ENCODE measurements around the gene LCOR. TPM values are rescaled to one million over a fixed set of nuclear protein-coding genes. Genes with fewer than 3 reads are reported as not detected.

Gene LCOR
- total and polyA plus RNA-seq, 12 donors, result 1.6 to 28.8 (median 23.7) TPM

DNA sequence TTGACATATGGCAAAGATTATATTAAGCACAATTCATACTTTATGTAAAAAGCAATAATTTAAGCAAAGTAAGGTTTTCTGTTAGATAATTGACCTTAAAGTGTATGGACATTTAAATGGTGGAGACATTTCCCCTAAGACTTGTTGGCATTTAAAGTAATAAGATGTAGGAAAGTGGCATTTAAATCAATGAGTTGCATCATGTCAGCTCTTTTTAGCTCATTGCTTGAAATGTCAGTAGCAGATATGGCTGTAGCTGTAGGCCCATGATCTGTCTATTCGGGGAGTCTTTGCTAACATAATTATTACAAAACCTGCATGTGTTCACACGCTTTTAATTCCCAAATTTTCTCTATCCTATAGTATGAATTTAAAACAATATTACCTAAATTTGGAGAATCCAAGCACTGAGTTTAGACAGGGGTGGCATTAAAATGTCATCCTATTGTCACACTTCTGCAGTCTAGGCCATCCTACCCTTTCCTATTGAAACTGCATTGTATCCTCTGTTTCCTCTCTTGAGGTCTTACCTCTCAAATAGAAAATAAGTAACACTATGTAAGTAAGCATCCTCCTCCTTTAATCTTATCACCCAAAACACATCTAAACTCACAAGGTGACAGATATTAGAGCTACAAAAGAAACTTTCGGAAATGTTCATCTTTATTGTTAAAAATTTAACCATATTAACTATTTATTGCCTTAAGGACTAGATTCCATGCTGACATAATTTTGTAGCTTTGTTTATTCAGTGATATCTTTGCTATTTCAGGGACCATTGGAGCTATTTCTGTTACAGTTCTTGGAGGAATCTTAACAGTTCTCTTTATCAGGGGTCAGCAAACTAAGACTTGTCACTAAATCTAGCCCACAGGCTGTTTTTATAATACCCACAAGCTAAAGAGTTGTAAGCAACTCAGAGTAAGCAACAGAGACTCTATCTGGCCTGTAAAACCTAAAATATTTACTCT lies 91.2 kb downstream of the LCOR start:
- WGBS, 2 donors, result 79 to 85% methylated on average over 3 of the region's 3 CpGs
- Histone ChIP-seq H3K27ac (peak overlapping the region in 3 of 10 donors; percentile 15 to 50 (median 29)), H3K4me3 (no peak overlapping the region), H3K9me3 (peaks cover 0 to 6% (median 0%) of the 10 kb centered on the region in 11 donors), H3K36me3 (peaks cover 0 to 12% (median 0%) of the 10 kb centered on the region in 9 donors), H3K27me3 (no peaks in the 10 kb centered on the region), H3K4me1 (peaks cover 0 to 46% (median 29%) of the 10 kb centered on the region in 9 donors)
- intact Hi-C loops (cut with DNase I), result loop anchor here in 1 of 10 donors (10.0 kb wide), 1 partner anchor 92 kb away; no protein-coding TSS in a partner anchor
- ATAC-seq, result no peak
- TF ChIP-seq, protein P1, sequence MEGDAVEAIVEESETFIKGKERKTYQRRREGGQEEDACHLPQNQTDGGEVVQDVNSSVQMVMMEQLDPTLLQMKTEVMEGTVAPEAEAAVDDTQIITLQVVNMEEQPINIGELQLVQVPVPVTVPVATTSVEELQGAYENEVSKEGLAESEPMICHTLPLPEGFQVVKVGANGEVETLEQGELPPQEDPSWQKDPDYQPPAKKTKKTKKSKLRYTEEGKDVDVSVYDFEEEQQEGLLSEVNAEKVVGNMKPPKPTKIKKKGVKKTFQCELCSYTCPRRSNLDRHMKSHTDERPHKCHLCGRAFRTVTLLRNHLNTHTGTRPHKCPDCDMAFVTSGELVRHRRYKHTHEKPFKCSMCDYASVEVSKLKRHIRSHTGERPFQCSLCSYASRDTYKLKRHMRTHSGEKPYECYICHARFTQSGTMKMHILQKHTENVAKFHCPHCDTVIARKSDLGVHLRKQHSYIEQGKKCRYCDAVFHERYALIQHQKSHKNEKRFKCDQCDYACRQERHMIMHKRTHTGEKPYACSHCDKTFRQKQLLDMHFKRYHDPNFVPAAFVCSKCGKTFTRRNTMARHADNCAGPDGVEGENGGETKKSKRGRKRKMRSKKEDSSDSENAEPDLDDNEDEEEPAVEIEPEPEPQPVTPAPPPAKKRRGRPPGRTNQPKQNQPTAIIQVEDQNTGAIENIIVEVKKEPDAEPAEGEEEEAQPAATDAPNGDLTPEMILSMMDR (IDR thresholded peaks at IDR 0.05), result no peak
- DNase-seq, result no peak

DNA sequence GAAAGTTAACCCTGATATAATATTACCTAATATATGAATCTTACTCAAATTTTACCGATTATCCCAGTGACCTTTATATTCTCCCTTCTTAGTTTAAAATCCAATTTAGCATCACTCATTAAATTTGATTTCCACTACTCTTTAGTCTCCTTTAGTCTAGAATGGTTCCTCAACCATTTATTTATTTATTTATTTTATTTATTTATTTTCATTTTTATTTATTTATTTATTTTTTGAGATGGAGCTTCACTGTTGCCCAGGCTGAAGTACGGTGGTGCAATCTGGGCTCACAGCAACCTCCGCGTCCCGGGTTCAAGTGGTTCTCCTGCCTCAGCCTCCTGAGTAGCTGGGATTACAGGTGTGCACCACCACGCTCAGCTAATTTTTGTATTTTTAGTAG lies 92.8 kb downstream of the LCOR start:
- WGBS, 2 donors, result 97 to 100% methylated on average over 6 of the region's 6 CpGs
- H3K4me1 ChIP-seq, result peaks cover 0 to 37% (median 22%) of the 10 kb centered on the region in 9 donors
- H3K9me3 ChIP-seq, result peaks cover 0 to 12% (median 0%) of the 10 kb centered on the region in 11 donors
- peaks cover 0 to 24% (median 0%) of the 10 kb centered on the region in 9 donors for H3K36me3 ChIP-seq
- no peak overlapping the region for H3K27ac ChIP-seq
- no peaks in the 10 kb centered on the region for H3K27me3 ChIP-seq
- ATAC-seq (no peak), DNase-seq (no peak)
- no peak overlapping the region for H3K4me3 ChIP-seq
- intact Hi-C loops (cut with DNase I), result loop anchor here in 1 of 10 donors (10.0 kb wide), 1 partner anchor 90 kb away; no protein-coding TSS in a partner anchor
- TF ChIP-seq, protein P1 (IDR thresholded peaks at IDR 0.05), result no peak

DNA sequence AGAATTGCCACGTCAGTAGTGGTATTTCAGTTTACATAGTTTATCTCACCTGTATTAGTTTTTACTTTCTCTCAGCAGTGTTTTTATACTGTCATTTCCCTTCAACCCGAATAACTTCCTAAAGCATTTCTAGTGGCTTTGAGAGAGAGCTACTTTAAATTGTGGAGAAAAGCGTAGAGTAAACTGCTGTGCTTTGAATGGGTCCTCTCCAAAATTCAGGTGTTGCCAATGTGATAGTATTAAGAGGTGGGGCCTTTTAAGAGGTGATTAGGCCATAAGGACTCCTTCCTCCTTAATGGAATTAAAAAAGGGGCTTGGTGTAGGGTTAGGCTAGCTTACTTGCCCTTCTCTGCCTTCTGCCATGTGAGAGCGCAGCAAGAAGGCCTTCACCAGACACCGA lies 98.4 kb downstream of the LCOR start:
- peaks cover 0 to 26% (median 0%) of the 10 kb centered on the region in 9 donors for H3K36me3 ChIP-seq
- peaks cover 0 to 6% (median 0%) of the 10 kb centered on the region in 9 donors for H3K4me1 ChIP-seq
- ATAC-seq (no peak), DNase-seq (no peak)
- no peaks in the 10 kb centered on the region for H3K27me3 ChIP-seq
- intact Hi-C loops (cut with DNase I), result no loop called here
- TF ChIP-seq, protein P1 (IDR thresholded peaks at IDR 0.05), result no peak
- H3K4me3 ChIP-seq, result no peak overlapping the region
- WGBS, 2 donors, result 88 to 93% methylated on average over 5 of the region's 5 CpGs
- peaks cover 0 to 12% (median 0%) of the 10 kb centered on the region in 11 donors for H3K9me3 ChIP-seq
- H3K27ac ChIP-seq, result no peak overlapping the region

DNA sequence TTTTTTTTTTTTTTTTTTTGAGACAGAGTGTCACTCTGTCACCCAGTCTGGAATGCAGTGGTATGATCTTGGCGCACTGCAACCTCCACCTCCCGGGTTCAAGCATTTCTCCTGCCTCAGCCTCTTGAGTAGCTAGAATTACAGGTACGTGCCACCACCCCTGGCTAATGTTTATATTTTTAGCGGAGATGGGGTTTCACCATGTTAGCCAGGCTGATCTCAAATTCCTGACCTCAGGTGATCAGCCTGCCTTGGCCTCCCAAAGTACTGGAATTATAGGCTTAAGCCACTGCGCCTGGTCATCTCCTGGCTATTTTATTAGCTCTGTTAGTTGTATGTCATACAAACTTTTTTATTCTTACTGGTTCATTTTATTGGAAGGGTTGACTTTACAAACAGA lies 103.0 kb downstream of the LCOR start:
- no peaks in the 10 kb centered on the region for H3K9me3 ChIP-seq
- intact Hi-C loops (cut with DNase I), result no loop called here
- TF ChIP-seq, protein P1 (IDR thresholded peaks at IDR 0.05), result no peak
- 95 to 99% methylated on average over 5 of the region's 5 CpGs for WGBS, 2 donors
- H3K36me3 ChIP-seq, result peaks cover 0 to 23% (median 0%) of the 10 kb centered on the region in 9 donors
- no peaks in the 10 kb centered on the region for H3K27me3 ChIP-seq
- H3K4me1 ChIP-seq, result no peaks in the 10 kb centered on the region
- H3K4me3 ChIP-seq, result no peak overlapping the region
- no peak for ATAC-seq
- H3K27ac ChIP-seq, result no peak overlapping the region
- DNase-seq, result no peak
